ENCODE measurements around the gene SLC6A8.
"Not testable (repeated sequence)": the region's sequence is repeated elsewhere in the genome, so short reads cannot be mapped to it uniquely, and the experiment has no call there.

Gene SLC6A8

GRCh38 chrX:153727123-153727931 is 39.6 kb downstream of the SLC6A8 start:
- peak in 53 of 56 donors; percentile 3 to 83 (median 61) for DNase-seq

DNA sequence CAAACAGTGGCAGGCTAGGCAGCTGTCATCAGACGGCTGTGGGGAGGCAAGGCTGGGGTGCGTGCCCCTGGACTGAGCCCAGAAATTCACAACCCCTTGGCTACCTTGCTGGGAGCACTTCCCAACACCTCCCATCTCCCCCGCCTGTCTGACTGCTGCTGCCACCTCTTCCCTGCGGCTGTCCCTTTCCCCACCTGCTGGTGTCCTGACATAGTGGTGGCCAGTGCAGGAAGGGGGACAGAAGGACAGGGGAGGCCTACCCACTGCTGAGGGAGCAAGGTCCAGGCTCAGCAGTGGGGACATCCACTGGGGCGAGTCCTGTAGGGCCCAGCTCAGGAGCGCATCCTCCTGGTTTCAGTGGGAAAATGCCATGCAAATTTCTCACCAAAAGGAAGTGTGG is 40.4 kb downstream of the SLC6A8 start:
- DNase-seq, result no peak

DNA sequence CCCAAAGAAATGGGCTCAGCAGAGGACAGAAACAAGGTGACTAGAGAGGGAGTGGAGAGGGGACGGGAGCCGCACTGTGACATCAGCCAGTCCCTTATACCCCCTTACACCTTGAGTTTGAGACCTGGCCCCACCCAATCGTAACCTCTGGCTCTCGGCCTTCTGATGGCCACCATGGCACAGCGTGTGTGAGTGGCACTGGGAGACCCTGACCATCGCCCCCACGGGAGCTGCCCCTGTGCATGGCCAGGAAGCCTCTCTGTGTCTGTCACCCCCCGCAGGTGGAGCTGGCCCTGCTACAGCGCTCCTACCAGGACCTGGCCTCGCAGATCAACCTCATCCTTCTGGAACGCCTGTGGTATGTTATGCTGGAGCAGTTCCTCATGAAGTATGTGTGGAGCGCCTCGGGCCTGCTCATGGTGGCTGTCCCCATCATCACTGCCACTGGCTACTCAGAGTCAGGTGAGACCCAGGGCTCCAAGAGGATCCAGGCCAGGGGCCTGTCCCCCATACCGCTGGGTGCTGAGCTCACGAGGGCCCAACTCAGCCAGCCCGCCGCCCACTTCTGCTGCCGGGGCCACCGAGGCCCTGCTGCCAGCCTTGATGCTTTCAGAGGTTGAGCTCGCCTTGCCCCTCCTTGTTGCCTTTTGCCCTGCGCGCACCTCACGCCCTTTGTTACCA is 41.4 kb downstream of the SLC6A8 start:
- DNase-seq, result no peak

DNA sequence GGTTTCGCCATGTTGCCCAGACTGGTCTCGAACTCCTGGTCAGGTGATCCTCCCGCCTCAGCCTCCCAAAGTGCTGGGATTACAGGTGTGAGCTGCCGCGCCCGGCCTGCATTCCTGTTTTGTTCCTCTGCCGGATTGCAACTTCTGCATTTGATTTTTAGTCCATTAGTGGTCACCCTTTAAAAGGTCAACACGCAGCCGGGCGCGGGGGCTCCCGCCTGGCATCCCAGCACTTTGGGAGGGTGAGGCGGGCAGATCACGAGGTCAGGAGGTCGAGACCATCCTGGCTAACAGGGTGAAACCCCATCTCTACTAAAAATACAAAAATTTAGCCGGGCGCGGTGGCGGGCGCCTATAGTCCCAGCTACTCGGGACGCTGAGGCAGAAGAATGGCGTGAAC is 42.4 kb downstream of the SLC6A8 start:
- DNase-seq, result not testable (repeated sequence)

- DNase-seq, result no peak
Observed at GRCh38 chrX:153731117-153731844, 43.6 kb downstream of the SLC6A8 start.

- DNase-seq, result no peak
Observed at GRCh38 chrX:153731845-153732215, 44.1 kb downstream of the SLC6A8 start.

GRCh38 chrX:153732401-153732800 is 44.7 kb downstream of the SLC6A8 start:
- DNase-seq, result no peak

- DNase-seq, result no peak
Observed at GRCh38 chrX:153733651-153734240, 46.0 kb downstream of the SLC6A8 start.

DNA sequence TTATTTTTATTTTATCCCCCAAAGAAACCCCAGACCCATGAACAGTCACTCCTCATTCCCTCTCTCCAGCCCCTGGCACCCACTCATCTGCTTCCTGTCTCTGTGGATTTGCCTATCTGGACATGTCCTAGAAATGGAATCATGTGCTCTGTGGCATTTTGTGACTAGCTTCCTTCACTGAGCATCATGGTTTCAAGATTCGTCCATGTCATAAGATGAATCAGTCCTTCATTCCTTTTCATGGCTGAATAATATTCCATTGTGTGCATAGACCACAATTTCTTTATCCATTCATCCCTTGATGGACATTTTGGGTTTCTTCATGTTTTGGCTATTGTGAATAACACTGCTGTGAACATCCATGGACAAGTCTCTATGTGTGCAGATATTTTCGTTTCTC is 47.1 kb downstream of the SLC6A8 start:
- DNase-seq, result no peak

DNA sequence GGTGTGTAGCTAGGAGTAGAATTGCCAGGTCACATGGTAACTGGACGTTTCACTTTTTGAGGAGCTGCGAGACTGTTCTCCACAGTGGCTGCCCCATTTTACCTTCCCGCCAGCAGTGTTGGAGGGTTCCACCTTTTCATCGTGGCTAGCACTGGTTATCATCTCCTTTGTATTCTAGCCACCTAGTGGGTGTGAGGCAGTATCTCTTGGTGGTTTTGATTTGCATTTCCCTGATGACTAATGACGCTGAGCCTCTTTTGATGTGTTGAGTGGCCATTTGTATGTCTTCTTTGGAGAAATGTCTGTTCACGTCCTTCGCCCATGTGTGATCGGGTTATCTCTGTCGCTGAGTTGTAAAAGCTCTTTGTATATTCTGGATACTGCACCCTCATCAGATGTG is 47.5 kb downstream of the SLC6A8 start:
- DNase-seq, result no peak

DNA sequence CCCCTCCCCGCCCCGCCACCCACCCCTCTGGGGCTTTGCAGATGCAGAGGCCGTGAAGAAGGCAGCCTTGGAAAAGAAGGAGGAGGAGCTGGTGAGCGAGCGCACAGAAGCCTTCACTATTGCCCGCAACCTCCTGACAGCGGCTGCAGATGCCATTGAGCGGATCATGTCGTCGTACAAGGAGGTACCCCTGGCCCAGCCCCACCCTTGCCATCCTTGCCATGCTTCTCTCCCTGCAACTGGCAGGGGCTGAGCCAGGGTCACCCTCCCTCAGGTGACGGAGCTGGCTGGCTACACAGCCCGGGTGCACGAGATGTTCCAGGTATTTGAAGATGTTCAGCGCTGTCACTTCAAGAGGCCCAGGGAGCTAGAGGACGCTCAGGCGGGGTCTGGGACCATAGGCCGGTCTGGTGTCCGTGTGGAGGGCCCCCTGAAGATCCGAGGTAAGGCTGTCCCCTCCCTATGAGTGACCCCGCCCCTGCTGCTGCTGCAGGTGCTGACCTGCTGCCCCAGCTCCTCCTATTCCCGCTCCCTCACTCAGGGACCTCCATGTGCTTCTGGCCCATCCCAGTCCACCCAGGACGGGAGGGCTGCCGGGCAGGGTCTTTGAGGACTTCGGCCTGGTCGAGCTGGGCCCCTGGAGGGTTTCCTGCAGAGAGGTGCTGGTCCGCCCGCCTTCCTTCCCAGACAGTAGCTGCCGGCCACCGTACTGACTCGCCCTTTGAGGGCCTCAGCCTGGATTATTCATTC is 48.5 kb downstream of the SLC6A8 start:
- DNase-seq, result no peak

GRCh38 chrX:153736871-153737441 is 49.2 kb downstream of the SLC6A8 start:
- no peak for DNase-seq

- DNase-seq, result no peak
Observed at GRCh38 chrX:153738056-153738605, 50.4 kb downstream of the SLC6A8 start.

GRCh38 chrX:153739754-153740486 is 52.2 kb downstream of the SLC6A8 start:
- no peak for DNase-seq

- no peak for DNase-seq
Observed at GRCh38 chrX:153740631-153741222, 53.0 kb downstream of the SLC6A8 start.

DNA sequence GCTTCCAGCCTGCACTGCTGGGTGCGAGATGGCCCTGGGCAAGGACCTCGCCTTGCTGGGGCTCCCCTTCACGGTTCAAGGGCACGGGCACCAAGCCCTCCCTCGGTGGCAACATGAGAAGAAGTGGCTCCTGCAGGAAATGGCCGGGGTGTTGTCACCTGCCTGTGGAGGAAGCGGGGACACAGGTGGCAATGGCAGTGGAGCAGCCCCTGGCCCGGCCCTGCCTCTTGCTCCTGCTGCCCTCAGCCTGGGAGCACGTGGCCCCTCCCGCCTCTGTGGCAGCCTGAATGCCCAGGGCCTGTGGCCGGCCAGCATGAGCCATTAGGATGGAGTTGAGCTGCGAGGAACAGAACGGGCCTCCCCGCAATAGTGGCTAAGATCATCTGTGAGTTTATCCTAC is 53.7 kb downstream of the SLC6A8 start:
- DNase-seq, result no peak

GRCh38 chrX:153742111-153742510 is 54.4 kb downstream of the SLC6A8 start:
- DNase-seq, result not testable (repeated sequence)

DNA sequence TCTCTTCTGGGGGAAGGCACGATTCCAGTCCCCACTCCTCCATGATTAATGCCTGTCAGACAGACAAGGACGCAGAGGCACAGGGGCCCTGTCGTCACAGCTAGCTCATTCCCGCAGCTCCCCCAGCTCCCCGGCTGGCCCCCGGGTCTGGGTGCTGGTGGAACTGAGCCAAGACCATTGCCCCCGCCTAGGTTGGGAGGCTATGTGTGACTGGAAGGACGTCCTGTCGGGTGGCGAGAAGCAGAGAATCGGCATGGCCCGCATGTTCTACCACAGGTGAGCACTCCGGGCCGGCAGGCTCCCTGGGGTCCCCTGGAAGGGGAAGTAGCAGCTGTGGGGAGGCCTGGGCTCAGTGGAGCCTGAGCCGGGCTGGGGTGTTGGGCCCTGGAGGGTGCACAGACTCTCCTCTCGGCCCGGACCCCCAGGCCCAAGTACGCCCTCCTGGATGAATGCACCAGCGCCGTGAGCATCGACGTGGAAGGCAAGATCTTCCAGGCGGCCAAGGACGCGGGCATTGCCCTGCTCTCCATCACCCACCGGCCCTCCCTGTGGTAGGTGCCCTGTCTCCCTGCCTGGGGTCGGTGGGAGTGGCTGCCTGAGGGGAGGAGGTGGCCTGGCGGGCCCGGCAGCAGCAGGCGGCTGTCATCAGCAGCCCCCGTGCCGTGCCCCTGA is 55.2 kb downstream of the SLC6A8 start:
- not testable (repeated sequence) for DNase-seq
